SK-N-MC (cell line): Measurements from ENCODE around the gene NPSR1.
"Not testable (repeated sequence)": the region's sequence is repeated elsewhere in the genome, so short reads cannot be mapped to it uniquely, and the experiment has no call there.

Experiments used
- DNase-seq: peaks from one replicate; pipeline ENCODE4 v3.0.0-alpha.2; 2011; ENCODE audit warnings: low read depth, low spot score
- H3K27ac ChIP-seq: fragments of 200-600 bp; sonication (generic); 2 replicates; pipeline ENCODE4 v1.5.1; 2016; ENCODE audit warnings: mixed run types
- H3K36me3 ChIP-seq: fragments of 200-600 bp; sonication (generic); 2 replicates; pipeline ENCODE4 v1.6.1; 2017; ENCODE audit warnings: antibody characterized with exemption, low read length, mixed read lengths; ENCODE audit not compliant: insufficient read depth
- H3K4me3 ChIP-seq: fragments of 200-600 bp; sonication (generic); 2 replicates; pipeline ENCODE4 v1.5.1; 2016
- H3K9ac ChIP-seq: fragments of 200-600 bp; sonication (generic); 2 replicates; pipeline ENCODE4 v1.8.0; 2017; ENCODE audit warnings: mixed run types, mixed read lengths; ENCODE audit not compliant: insufficient read length
- H3K9me3 ChIP-seq: fragments of 200-600 bp; sonication (generic); 2 replicates; pipeline ENCODE4 v1.6.1; 2017; ENCODE audit warnings: low read depth, mild to moderate bottlenecking, antibody characterized with exemption, low read length, moderate library complexity, mixed read lengths
- EZH2 ChIP-seq: fragments of 200-600 bp; sonication (generic); IDR thresholded peaks from one replicate; pipeline ENCODE4 v1.6.1; 2017; ENCODE audit warnings: antibody characterized with exemption
- FOXP2 ChIP-seq: optimal IDR thresholded peaks from 2 replicates; pipeline ENCODE3; 2011; ENCODE audit warnings: mild to moderate bottlenecking, moderate library complexity; ENCODE audit not compliant: insufficient read depth; ENCODE audit errors: extremely low read length, control extremely low read depth
- POLR2AphosphoS5 ChIP-seq: IDR thresholded peaks from 2 replicates; pipeline ENCODE4 v1.6.1; 2012; ENCODE audit warnings: mild to moderate bottlenecking, low read depth, low read length, borderline replicate concordance

The NPSR1 gene

DNA sequence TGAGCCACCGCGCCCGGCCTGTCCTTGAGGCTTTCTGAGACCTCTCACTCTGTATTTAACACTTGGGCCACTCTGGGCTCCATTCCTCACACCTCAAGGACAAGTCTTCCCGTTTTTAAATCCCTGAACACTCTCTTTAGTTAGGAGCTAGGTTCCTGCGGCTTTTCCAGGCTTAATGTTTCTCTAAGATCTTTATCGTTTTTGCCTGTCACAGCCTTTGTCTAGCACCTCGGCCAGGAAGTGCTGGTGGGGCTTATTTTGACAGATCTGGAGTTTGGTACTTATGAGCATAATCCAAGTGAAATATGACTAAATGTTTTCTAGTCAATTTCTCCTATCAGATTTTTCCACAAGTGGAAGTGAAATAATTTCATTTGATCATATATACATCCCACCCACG, 192.7 kb downstream of the NPSR1 start:
- no peaks in the 10 kb centered on the region for H3K9me3 ChIP-seq
- H3K4me3 ChIP-seq = no peak overlapping the region
- no peaks in the 10 kb centered on the region for H3K36me3 ChIP-seq
- H3K27ac ChIP-seq = no peak overlapping the region
- no peak overlapping the region for H3K9ac ChIP-seq
- TF ChIP-seq EZH2 (no peak), FOXP2 (no peak), POLR2AphosphoS5 (no peak)
- DNase-seq = no peak

DNA sequence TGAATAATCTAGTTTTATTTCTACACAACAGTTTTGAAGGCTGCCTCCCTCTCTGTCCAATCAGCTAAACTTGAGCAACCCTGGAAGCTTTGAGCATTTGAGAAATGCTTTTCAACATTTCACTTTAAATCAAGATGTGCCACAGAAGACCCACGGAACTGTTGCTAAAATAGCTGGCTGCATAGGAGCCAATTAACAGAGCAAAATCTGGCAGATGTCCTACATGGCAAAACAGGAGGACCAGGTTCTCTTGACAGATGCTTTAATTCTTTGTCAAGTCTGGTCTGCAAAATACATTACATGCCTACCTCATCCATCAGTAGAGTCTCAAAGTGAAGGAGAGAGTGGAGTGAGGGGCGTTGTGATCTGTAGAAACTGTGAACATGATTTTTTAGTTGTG, 193.4 kb downstream of the NPSR1 start:
- no peak overlapping the region for H3K9ac ChIP-seq
- H3K36me3 ChIP-seq = no peaks in the 10 kb centered on the region
- DNase-seq = no peak
- H3K4me3 ChIP-seq = no peak overlapping the region
- H3K9me3 ChIP-seq = no peaks in the 10 kb centered on the region
- no peak for TF ChIP-seq POLR2AphosphoS5
- no peak for TF ChIP-seq EZH2
- TF ChIP-seq FOXP2 = no peak
- no peak overlapping the region for H3K27ac ChIP-seq

DNA sequence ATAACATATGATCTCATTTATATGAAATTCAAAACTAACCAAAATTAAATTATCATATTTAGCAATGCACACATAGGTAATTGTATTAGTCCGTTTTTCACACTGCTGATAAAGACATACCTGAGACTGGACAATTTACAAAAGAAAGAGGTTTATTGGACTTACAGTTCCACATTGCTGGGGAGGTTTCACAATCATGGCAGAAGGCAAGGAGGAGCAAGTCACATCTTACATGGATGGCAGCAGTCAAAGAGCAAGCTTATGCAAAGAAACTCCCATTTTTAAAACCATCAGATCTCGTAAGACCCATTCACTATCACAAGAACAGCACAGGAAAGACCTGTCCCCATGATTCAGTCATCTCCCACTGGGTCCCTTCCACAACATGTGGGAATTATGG, 200.4 kb downstream of the NPSR1 start:
- not testable (repeated sequence) for H3K9me3 ChIP-seq, DNase-seq, H3K36me3 ChIP-seq, H3K4me3 ChIP-seq, H3K27ac ChIP-seq, H3K9ac ChIP-seq

DNA sequence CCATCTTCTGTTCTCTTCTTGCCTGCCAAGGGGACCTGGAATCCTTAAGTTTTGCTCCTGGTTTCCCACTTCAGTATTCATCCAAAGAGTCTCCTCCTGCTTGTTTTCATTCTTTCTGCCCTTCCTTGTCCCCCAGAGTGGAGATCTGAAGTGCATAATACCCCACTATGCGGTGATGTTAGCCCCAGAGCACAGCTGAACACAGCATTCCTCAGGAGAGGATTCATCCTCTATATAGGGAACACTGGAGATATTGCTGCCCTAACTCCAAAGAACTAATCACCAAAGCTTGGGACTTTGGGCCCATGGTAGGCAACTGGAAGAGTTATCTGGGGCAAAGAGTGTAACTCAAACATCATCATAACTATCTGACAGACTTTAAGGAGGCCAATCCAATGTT, 201.3 kb downstream of the NPSR1 start:
- DNase-seq, H3K27ac ChIP-seq, H3K36me3 ChIP-seq: not testable (repeated sequence)

DNA sequence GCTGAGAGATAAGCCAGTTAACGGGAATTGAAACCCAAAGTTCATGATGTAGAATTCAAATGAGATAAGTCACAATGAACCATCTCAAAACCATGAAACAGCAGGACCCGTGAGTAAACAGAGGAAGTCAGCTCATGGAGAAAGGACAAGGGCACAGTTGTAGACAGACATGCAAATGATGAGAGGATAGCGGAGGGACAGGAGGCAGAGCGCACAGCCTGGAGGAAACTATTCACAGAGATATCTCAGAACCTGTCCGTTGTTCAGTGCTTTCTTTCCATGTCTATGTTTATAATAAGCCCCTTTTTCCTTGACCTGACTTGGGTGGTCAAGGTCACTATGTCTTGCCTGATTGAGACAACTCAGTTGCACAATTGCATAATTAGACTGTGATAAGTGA, 208.2 kb downstream of the NPSR1 start:
- H3K4me3 ChIP-seq, H3K27ac ChIP-seq, H3K36me3 ChIP-seq, DNase-seq, H3K9ac ChIP-seq, H3K9me3 ChIP-seq: not testable (repeated sequence)

More for the DNA sequence above, 201.3 kb downstream of the NPSR1 start:
- not testable (repeated sequence) for H3K9ac ChIP-seq, H3K4me3 ChIP-seq, H3K9me3 ChIP-seq

DNA sequence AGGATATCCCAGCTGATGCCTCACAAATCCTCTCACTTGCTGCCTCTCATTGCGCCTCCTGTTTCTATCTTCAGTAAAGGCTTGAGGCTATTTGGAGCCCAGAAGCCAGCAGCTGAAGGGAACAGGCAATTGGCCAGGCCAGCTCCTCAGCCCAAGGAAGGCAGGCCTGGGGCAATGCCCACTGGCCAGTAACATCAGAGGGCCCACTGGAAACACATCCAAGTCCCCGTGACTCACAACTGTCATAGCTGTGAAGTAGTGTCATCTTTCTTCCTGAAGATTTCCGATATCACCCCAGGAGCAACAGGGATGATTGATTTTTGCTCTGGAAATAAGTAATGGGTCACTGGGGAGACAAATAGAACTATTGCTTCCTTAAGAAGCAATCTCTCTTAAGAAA, 209.3 kb downstream of the NPSR1 start:
- H3K9ac ChIP-seq, DNase-seq, H3K36me3 ChIP-seq, H3K9me3 ChIP-seq, H3K4me3 ChIP-seq, H3K27ac ChIP-seq: not testable (repeated sequence)

DNA sequence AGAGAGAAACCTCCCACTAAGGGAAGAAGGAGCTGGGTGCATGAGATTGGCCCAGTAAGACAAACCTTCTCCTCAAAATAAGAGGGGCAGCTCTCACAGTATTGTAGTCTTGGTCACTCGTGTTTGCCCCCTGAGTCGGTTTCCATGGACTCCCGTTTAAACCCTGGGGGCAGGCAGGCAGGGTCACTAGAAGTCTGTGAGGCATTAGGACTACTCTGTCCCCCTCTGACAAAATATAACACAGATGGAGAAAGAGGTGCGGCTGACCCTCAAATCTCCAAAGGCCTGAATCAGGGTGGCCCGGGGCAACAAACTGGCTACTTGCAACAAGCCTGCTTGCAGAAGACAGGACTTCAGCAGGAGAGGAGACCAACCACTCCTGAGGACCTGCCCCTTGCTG, 210.6 kb downstream of the NPSR1 start:
- H3K9me3 ChIP-seq, H3K27ac ChIP-seq, DNase-seq, H3K4me3 ChIP-seq, H3K36me3 ChIP-seq, H3K9ac ChIP-seq: not testable (repeated sequence)

DNA sequence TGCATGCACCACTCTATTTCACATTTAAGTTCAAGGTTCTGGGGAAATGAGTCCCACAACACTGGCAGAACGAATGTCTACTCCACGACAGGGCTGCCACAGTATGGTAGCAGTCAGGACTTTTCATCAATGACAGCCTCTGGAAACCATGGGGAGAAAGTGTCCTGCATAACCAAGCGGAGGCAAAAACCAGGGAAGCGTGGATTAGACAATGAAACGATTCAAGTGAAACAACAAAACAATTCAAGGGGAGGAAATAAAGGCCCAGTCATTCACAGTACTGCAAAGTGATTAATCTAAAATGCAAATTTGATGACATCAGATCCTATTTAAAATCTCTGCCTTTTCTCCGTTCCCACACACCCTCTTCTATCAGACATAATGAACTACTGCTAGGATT, 211.0 kb downstream of the NPSR1 start:
- H3K9me3 ChIP-seq = no peaks in the 10 kb centered on the region
- TF ChIP-seq FOXP2 (no peak), POLR2AphosphoS5 (no peak), EZH2 (no peak)

DNA sequence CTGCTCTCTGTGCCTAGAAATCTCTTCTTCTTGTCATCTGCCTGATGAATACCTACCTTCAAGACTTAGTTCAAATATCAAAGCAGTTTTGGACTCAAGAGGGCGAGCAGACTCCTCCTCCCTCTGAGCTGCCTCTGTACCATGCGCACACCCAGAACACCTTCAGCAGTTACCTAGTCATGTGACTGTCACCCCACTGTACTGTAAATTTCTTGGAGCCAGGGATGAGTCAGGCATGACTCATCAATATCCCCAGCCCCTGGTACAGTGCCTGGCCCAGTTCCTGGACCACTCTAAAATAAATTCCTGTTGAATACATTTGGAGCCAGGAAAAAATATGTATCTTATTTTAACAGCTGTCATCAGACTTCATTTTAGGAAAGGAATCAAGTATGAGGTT, 212.0 kb downstream of the NPSR1 start:
- not testable (repeated sequence) for H3K9me3 ChIP-seq, H3K36me3 ChIP-seq, H3K9ac ChIP-seq, H3K4me3 ChIP-seq, H3K27ac ChIP-seq, DNase-seq

More for the DNA sequence above, 211.0 kb downstream of the NPSR1 start:
- no peak for DNase-seq
- Histone ChIP-seq H3K4me3 (no peak overlapping the region), H3K36me3 (no peaks in the 10 kb centered on the region), H3K27ac (no peak overlapping the region), H3K9ac (no peak overlapping the region)

DNA sequence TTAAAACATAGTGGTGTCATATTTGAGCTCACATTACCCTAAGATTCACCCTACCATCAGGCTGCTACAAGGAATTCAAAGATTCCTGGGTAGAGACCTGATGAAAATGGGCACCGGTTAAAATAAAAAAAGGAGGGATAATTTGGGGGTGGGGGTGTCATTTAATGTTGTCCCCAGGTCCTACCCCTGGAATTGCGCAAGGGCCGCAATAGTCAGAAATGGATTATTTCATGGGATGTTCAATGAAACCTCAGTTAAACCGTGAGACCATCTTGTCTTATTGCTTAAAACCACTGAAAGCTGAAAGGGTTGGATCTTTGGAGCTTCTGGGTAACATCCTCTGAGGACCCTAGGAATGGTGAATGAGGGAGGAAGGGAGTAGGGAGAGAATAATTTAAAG, 216.3 kb downstream of the NPSR1 start:
- not testable (repeated sequence) for H3K9me3 ChIP-seq, H3K4me3 ChIP-seq, H3K9ac ChIP-seq, DNase-seq, H3K36me3 ChIP-seq, H3K27ac ChIP-seq

DNA sequence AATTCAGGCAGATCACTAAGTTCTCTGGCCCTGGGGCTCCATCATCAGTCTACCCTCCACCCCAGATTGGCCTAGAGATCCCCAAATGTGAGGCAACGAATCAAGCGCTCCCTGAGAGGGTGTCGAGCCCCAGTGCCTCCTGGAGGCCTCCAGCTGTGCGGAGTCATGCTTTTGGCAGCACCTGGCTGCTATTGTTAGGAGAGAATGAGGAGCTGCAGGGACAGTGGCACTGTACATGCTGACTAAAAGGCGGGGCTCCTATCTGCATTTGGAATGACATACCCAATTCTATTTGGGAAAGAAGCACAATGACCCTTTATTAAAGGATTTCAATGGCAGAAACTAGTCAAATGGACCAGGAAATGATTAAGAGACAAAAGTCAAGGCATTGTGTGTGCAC, 217.5 kb downstream of the NPSR1 start:
- no peak overlapping the region for H3K4me3 ChIP-seq
- H3K9me3 ChIP-seq = no peaks in the 10 kb centered on the region
- no peak for DNase-seq
- H3K9ac ChIP-seq = no peak overlapping the region
- no peak overlapping the region for H3K27ac ChIP-seq
- no peaks in the 10 kb centered on the region for H3K36me3 ChIP-seq
- no peak for TF ChIP-seq POLR2AphosphoS5
- TF ChIP-seq EZH2 = no peak

DNA sequence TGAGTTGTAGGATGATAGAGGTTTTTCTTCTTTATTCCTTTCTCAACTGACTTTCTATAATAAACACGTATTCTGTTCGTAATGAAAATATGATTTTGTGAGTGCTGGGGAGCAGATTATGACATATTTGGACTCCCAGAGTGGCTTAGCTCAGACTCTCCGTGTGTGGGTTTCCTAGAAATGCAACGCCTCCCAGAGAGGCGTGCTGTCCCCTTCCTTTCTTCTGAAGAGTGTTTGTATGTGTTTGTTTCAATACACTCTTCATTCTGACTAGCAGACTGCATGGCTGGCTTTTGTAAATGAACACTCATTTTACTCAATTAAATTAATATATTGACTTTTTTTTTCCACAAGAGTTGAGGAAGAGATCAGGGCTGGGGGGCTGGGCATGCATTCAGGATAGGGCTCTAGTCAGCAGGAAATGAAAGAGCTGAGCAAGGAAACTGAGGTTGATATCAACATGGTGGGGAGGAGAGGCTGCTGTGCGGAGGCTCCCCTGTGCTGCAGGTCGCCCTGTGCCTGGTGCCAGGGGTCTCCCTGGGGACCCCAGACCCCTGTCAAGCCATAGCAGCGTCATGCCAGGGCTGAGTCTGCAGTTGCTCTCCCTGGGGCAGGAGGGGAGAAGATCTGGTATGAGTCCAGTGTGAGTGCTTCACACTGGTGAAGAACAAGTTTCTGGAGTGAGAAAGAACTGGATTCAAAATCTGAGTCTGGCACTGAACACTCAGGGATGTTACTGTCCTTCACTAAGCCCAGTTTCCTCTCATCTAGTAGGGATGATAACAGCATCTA, 221.1 kb downstream of the NPSR1 start:
- not testable (repeated sequence) for H3K27ac ChIP-seq, H3K36me3 ChIP-seq, H3K9ac ChIP-seq, DNase-seq, H3K4me3 ChIP-seq, H3K9me3 ChIP-seq
